SK-N-SH (cell line): ENCODE measurements around the gene TUBA4A. TPM values are rescaled to one million over a fixed set of nuclear protein-coding genes. Genes with fewer than 3 reads are reported as not detected.
"Not testable (repeated sequence)": the region's sequence is repeated elsewhere in the genome, so short reads cannot be mapped to it uniquely, and the experiment has no call there.

Experiments used
- CTCF ChIA-PET: fragments of 300-600, 350-600 bp; formaldehyde crosslinking; extraction: SDS; loops from one replicate; lab custom pipeline; 2021; lab: Yijun Ruan, JAX
- POLR2A ChIA-PET: fragments of 350-600 bp; sonication (Branson Sonifier 250); formaldehyde crosslinking; extraction: SDS; loops from one replicate; lab custom pipeline; 2020; ENCODE audit warnings: antibody characterized with exemption, inconsistent platforms; lab: Yijun Ruan, JAX
- DNase-seq: peaks from one replicate; pipeline ENCODE4 v3.0.0; 2012
- H2AFZ ChIP-seq: fragments of 200-600 bp; sonication (generic); 2 replicates; pipeline ENCODE4 v1.8.1; 2016; ENCODE audit warnings: antibody characterized with exemption, mild to moderate bottlenecking, low read depth
- H3F3A ChIP-seq: fragments of 200-600 bp; sonication (generic); replicated peaks from 2 replicates; pipeline ENCODE3; 2016; ENCODE audit warnings: antibody characterized with exemption, mild to moderate bottlenecking; ENCODE audit not compliant: insufficient read depth
- H3K27ac ChIP-seq, 2 experiments: fragments of 200-500 bp in 1 of 2; fragments of 200-600 bp in 1 of 2; sonication (Bioruptor generic) in 1 of 2; sonication (generic), shearing (Covaris generic) in 1 of 2; 2 replicates each; pipeline versions ENCODE4 v1.5.1 to v1.6.1; 2014 to 2016; ENCODE audit warnings: low read depth in 2 of 2, inconsistent platforms in 1 of 2, low read length in 1 of 2, mild to moderate bottlenecking in 1 of 2, mixed read lengths in 1 of 2
- H3K27me3 ChIP-seq: fragments of 200-600 bp; sonication (generic), shearing (Covaris generic); 2 replicates; pipeline ENCODE4 v1.6.1; 2016; ENCODE audit warnings: mixed run types; ENCODE audit not compliant: insufficient read depth
- H3K36me3 ChIP-seq, 2 experiments: fragments of 200-500 bp in 1 of 2; fragments of 200-600 bp in 1 of 2; sonication (Bioruptor generic) in 1 of 2; sonication (generic) in 1 of 2; replicated peaks in 1 of 2; 2 replicates each; pipeline versions ENCODE3 to v1.5.1; 2014 to 2016; ENCODE audit warnings: low read length in 1 of 2, mild to moderate bottlenecking in 1 of 2; ENCODE audit not compliant: insufficient read depth in 2 of 2, control insufficient read depth in 1 of 2
- H3K4me1 ChIP-seq, 2 experiments: fragments of 200-500 bp in 1 of 2; fragments of 200-600 bp in 1 of 2; sonication (Bioruptor generic) in 1 of 2; sonication (generic), shearing (Covaris generic) in 1 of 2; 2 replicates each; pipeline versions ENCODE4 v1.5.1 to v1.6.1; 2014 to 2016; ENCODE audit warnings: low read depth in 1 of 2, low read length in 1 of 2, mixed run types in 1 of 2; ENCODE audit not compliant: insufficient read depth in 2 of 2, control insufficient read depth in 1 of 2
- H3K4me2 ChIP-seq: fragments of 200-600 bp; sonication (generic), shearing (Covaris generic); 2 replicates; pipeline ENCODE4 v1.6.1; 2017; ENCODE audit warnings: mixed run types
- H3K4me3 ChIP-seq, 2 experiments: fragments of 200-500 bp in 1 of 2; fragments of 200-600 bp in 1 of 2; sonication (Bioruptor generic) in 1 of 2; sonication (generic), shearing (Covaris generic) in 1 of 2; 2 replicates each; pipeline versions ENCODE4 v1.5.1 to v1.8.1; 2014 to 2016; ENCODE audit warnings: low read depth in 2 of 2, inconsistent platforms in 1 of 2, low read length in 1 of 2, mild to moderate bottlenecking in 1 of 2, mixed read lengths in 1 of 2, moderate library complexity in 1 of 2
- H3K79me2 ChIP-seq: fragments of 200-600 bp; sonication (generic); 2 replicates; pipeline ENCODE4 v1.8.1; 2017; ENCODE audit warnings: mild to moderate bottlenecking; ENCODE audit not compliant: insufficient read depth
- H3K9ac ChIP-seq: fragments of 200-600 bp; sonication (generic); 2 replicates; pipeline ENCODE4 v1.6.1; 2017; ENCODE audit warnings: mixed run types
- H3K9me2 ChIP-seq: fragments of 200-600 bp; sonication (generic); 2 replicates; pipeline ENCODE4 v1.6.1; 2017; ENCODE audit warnings: mixed run types
- H3K9me3 ChIP-seq: fragments of 200-600 bp; sonication (generic); 2 replicates; pipeline ENCODE4 v1.6.1; 2017; ENCODE audit warnings: mixed run types, mild to moderate bottlenecking, moderate library complexity
- H4K20me1 ChIP-seq: fragments of 200-600 bp; sonication (generic); 2 replicates; pipeline ENCODE4 v1.6.1; 2017; ENCODE audit warnings: mild to moderate bottlenecking, mixed run types; ENCODE audit not compliant: insufficient read depth
- CHD2 ChIP-seq: fragments of 150-350 bp; IDR thresholded peaks from 2 replicates; pipeline ENCODE4 v1.6.1; 2018; ENCODE audit warnings: low read length; ENCODE audit not compliant: partially characterized antibody
- EP300 ChIP-seq, 2 experiments: IDR thresholded peaks; 2 replicates each; pipeline versions ENCODE4 v1.4.0 to v1.6.1; 2012; ENCODE audit warnings: borderline replicate concordance in 1 of 2, low read depth in 1 of 2, low read length in 1 of 2
- EZH2phosphoT487 ChIP-seq: fragments of 200-600 bp; sonication (generic); IDR thresholded peaks from 2 replicates; pipeline ENCODE4 v1.6.1; 2017; ENCODE audit warnings: low read depth, mixed run types, mild to moderate bottlenecking, antibody characterized with exemption, moderate library complexity, borderline replicate concordance
- GATA2 ChIP-seq: sonication (generic); formaldehyde crosslinking; IDR thresholded peaks from 2 replicates; pipeline ENCODE4 v1.5.0; 2020; ENCODE audit warnings: mild to moderate bottlenecking, missing genetic modification reagents
- MAX ChIP-seq: IDR thresholded peaks from 2 replicates; pipeline ENCODE4 v1.4.0; 2012; ENCODE audit warnings: low read depth
- NRF1 ChIP-seq: IDR thresholded peaks from 2 replicates; pipeline ENCODE4 v1.6.1; 2012; ENCODE audit warnings: low read depth, mild to moderate bottlenecking, low read length
- PBX3 ChIP-seq: IDR thresholded peaks from 2 replicates; pipeline ENCODE4; 2012
- RCOR1 ChIP-seq: fragments of 150-350 bp; IDR thresholded peaks from 2 replicates; pipeline ENCODE4 v1.6.1; 2017; ENCODE audit warnings: antibody characterized with exemption, low read length
- TEAD4 ChIP-seq: IDR thresholded peaks from 2 replicates; pipeline ENCODE4 v1.4.0; 2012; ENCODE audit warnings: mild to moderate bottlenecking, borderline replicate concordance; ENCODE audit not compliant: insufficient read depth
- USF1 ChIP-seq: IDR thresholded peaks from 2 replicates; pipeline ENCODE4 v1.4.0; 2012; ENCODE audit warnings: low read depth, borderline replicate concordance
- WGBS: methylation state at CpG from one replicate; pipeline ENCODE4 v1.1.6; 2017; ENCODE audit warnings: low lambda C conversion rate; 5-methylcytosine and 5-hydroxymethylcytosine counted together
- polyA plus RNA-seq, 3 experiments: library from polyadenylated mRNA; depleted of rRNA; stranded (reverse); fragments of >200 nt; gene quantifications; 2 replicates each; pipeline ENCODE4 v1.2.3, GENCODE V29; 2012

Gene TUBA4A
- polyA plus RNA-seq, 1 of the 3 experiments (the other 2 are of a cell fraction) = 6.2 TPM

GRCh38 chr2:219204425-219205164 is 49.1 kb downstream of the TUBA4A start:
- H3K9ac ChIP-seq = no peak overlapping the region
- WGBS = 70% methylated on average over 7 of the region's 7 CpGs
- H3K79me2 ChIP-seq = no peaks in the 10 kb centered on the region
- no peaks in the 10 kb centered on the region for H3K27me3 ChIP-seq
- H2AFZ ChIP-seq = no peak overlapping the region
- peaks cover 15% of the 10 kb centered on the region for H3F3A ChIP-seq
- peaks cover 9 to 14% of the 10 kb centered on the region in 2 experiments for H3K36me3 ChIP-seq
- no peak overlapping the region for H3K27ac ChIP-seq
- peaks cover 13 to 20% of the 10 kb centered on the region in 2 experiments; a peak in 3 of 4 replicates for H3K4me1 ChIP-seq
- no peak overlapping the region for H3K4me3 ChIP-seq
- ChIA-PET POLR2A (no interaction called here), CTCF (interaction anchor here (0.7 to 1.0 kb wide), 3 partner anchors 41 to 50 kb away, joined by 3 read pairs; partner anchors contain the start of genes GLB1L, NHEJ1 and STK16)
- no peak overlapping the region for H3K4me2 ChIP-seq
- TF ChIP-seq TEAD4 (no peak), GATA2 (CRISPR knock-in tag) (no peak), USF1 (no peak), EP300 (IDR thresholded peaks at IDR 0.05; ENCODE audit: borderline replicate concordance in 1 of 2, low read depth in 1 of 2, low read length in 1 of 2) (no peak), CHD2 (no peak), NRF1 (no peak), MAX (no peak), EZH2phosphoT487 (no peak), PBX3 (no peak), RCOR1 (no peak)
- no peaks in the 10 kb centered on the region for H3K9me2 ChIP-seq
- no peaks in the 10 kb centered on the region for H4K20me1 ChIP-seq
- no peak for DNase-seq
- H3K9me3 ChIP-seq = no peaks in the 10 kb centered on the region

- H3K27ac ChIP-seq, H3K4me3 ChIP-seq, H3K9me3 ChIP-seq, H4K20me1 ChIP-seq, H3K4me2 ChIP-seq, H3K4me1 ChIP-seq, H2AFZ ChIP-seq, H3K36me3 ChIP-seq, H3K79me2 ChIP-seq, H3F3A ChIP-seq, DNase-seq, H3K9me2 ChIP-seq, H3K27me3 ChIP-seq, H3K9ac ChIP-seq: not testable (repeated sequence)
- WGBS = 100% methylated on average over 2 of the region's 21 CpGs
- ChIA-PET POLR2A (interaction anchor here (0.8 kb wide), 1 partner anchor 12 kb away, joined by 3 read pairs; no protein-coding TSS in a partner anchor), CTCF (interaction anchor here (1.2 to 2.4 kb wide), 3 partner anchors 12 to 42 kb away, joined by 3 to 10 read pairs (median 3); partner anchors contain the start of gene NHEJ1)
Measured at GRCh38 chr2:219201331-219201730, 52.4 kb downstream of the TUBA4A start.

DNA sequence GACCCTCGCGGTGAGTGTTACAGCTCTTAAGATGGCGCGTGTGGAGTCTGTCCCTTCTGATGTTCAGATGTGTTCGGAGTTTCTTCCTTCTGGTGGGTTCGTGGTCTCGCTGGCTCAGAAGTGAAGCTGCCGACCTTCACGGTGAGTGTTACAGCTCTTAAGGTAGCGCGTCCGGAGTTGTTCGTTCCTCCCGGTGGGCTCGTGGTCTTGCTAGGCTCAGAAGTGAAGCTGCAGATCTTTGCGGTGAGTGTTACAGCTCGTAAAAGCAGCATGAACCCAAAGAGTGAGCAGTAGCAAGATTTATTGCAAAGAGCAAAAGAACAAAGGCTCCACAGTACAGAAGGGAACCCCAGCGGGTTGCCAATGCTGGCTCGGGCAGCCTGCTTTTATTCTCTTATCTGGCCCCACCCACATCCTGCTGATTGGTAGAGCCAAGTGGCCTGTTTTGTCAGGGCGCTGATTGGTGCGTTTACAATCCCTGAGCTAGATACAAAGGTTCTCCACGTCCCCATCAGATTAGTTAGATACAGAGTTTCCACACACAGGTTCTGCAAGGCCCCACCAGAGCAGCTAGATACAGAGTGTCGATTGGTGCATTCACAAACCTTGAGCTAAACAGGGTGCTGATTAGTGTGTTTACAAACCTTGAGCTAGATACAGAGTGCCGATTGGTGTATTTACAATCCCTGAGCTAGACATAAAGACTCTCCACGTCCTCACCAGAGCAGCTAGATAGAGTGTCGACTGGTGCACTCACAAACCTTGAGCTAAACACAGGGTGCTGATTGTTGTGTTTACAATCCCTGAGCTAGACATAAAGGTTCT is 53.0 kb downstream of the TUBA4A start:
- H3K4me3 ChIP-seq, H3K36me3 ChIP-seq, H2AFZ ChIP-seq, H3F3A ChIP-seq, H4K20me1 ChIP-seq, H3K9me2 ChIP-seq, H3K4me2 ChIP-seq, H3K9ac ChIP-seq, DNase-seq, H3K9me3 ChIP-seq, H3K4me1 ChIP-seq, H3K27ac ChIP-seq, H3K79me2 ChIP-seq, H3K27me3 ChIP-seq: not testable (repeated sequence)
- 84% methylated on average over 22 of the region's 26 CpGs for WGBS
- CTCF ChIA-PET = interaction anchor here (1.2 to 2.4 kb wide), 3 partner anchors 13 to 41 kb away, joined by 3 to 10 read pairs (median 9); partner anchors contain the start of gene NHEJ1
- POLR2A ChIA-PET = interaction anchor here (0.8 kb wide), 1 partner anchor 13 kb away, joined by 3 read pairs; no protein-coding TSS in a partner anchor
